Measurements from ENCODE around the gene ATG4B. TPM values are rescaled to one million over a fixed set of nuclear protein-coding genes. Genes with fewer than 3 reads are reported as not detected.

The ATG4B gene
- total and polyA plus RNA-seq, 4 donors: 53.8 to 124 (median 74.1) TPM

DNA sequence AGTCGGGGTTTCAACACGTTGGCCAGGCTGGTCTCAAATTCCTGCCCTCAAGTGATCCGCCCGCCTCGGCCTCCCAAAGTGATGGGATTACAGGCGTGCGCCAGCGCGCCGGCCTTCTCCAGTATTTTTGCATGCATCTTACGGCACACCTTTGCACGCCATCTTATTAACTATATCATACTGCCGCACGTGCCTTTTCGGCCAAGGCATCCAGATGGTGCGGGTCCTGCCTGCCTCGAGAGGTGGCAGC, 63.6 kb downstream of the ATG4B start:
- DNase-seq (ENCODE audit: low read depth in 4 of 6, low spot score in 6 of 6): no peak
- 1% methylated on average over 17 of the region's 17 CpGs for WGBS (ENCODE audit: insufficient coverage)
- H3K36me3 ChIP-seq (ENCODE audit: control insufficient read depth, insufficient read depth, low read length): peaks cover 14% of the 10 kb centered on the region
- H3K4me1 ChIP-seq (ENCODE audit: control insufficient read depth, insufficient read depth, low read length): peaks cover 22% of the 10 kb centered on the region
- H3K4me3 ChIP-seq (ENCODE audit: low read depth, low read length): peak overlapping the region; percentile 56
- H3K27ac ChIP-seq (ENCODE audit: low read depth, low read length): peak overlapping the region; percentile 6
- H3K27me3 ChIP-seq (ENCODE audit: control insufficient read depth, insufficient read depth, low read length): no peaks in the 10 kb centered on the region
- H3K9me3 ChIP-seq (ENCODE audit: control insufficient read depth, insufficient read depth, low read length): no peaks in the 10 kb centered on the region

DNA sequence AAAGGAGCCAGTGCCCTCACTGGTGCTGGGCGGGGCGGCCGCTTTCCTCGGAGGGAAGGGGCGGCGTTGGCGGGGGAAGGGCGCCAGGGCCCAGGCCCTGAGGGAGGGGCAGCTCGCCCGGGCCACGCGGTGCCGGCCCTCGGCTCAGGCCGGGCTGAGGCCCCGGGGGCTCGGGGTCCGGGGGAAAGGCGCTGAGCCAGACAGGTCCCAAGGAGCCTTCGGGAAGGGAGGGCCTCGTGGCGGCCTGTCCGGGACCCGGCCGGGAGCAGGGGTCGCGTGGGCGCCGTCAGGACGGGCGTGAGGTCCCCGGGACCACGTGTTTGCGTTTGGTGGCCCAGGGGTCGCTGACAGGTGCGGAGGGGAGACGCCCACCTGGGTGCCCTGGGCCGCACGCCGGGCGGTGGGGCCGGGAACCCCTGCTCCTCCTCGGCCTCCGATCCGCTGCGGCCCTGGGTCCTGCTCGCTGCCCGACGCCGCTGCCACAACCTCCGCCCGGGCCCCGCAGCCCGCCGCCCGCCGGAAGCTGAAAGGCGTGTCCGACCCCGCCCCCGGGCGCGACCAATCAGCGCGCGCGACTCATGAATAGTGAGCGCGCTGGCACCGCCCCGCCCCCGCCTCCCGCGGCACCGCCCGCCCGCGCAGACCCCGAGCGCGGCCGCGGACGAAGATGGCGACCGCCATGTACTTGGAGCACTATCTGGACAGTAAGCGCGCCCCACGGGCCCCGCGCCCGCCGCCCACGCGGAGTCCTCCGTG, 64.1 kb downstream of the ATG4B start, which contains the start of gene ING5:
TSS of gene ING5 (plus strand) at position 641 of the 756 bp plus-strand sequence. CDS start at position 668, 27 bp downstream.
- H3K36me3 ChIP-seq (ENCODE audit: control insufficient read depth, insufficient read depth, low read length): peaks cover 19% of the 10 kb centered on the region
- no peaks in the 10 kb centered on the region for H3K27me3 ChIP-seq (ENCODE audit: control insufficient read depth, insufficient read depth, low read length)
- H3K27ac ChIP-seq (ENCODE audit: low read depth, low read length): peak within 1 kb of the TSS; percentile 83
- DNase-seq (ENCODE audit: low read depth in 4 of 6, low spot score in 6 of 6): peak; percentile 68 to 98 (median 91)
- under 1% methylated on average over 96 of the region's 96 CpGs for WGBS (ENCODE audit: insufficient coverage)
- H3K4me3 ChIP-seq (ENCODE audit: low read depth, low read length): peak within 1 kb of the TSS; percentile 71
- H3K9me3 ChIP-seq (ENCODE audit: control insufficient read depth, insufficient read depth, low read length): peaks cover under 1% of the 10 kb centered on the region
- peaks cover 22% of the 10 kb centered on the region for H3K4me1 ChIP-seq (ENCODE audit: control insufficient read depth, insufficient read depth, low read length)

DNA sequence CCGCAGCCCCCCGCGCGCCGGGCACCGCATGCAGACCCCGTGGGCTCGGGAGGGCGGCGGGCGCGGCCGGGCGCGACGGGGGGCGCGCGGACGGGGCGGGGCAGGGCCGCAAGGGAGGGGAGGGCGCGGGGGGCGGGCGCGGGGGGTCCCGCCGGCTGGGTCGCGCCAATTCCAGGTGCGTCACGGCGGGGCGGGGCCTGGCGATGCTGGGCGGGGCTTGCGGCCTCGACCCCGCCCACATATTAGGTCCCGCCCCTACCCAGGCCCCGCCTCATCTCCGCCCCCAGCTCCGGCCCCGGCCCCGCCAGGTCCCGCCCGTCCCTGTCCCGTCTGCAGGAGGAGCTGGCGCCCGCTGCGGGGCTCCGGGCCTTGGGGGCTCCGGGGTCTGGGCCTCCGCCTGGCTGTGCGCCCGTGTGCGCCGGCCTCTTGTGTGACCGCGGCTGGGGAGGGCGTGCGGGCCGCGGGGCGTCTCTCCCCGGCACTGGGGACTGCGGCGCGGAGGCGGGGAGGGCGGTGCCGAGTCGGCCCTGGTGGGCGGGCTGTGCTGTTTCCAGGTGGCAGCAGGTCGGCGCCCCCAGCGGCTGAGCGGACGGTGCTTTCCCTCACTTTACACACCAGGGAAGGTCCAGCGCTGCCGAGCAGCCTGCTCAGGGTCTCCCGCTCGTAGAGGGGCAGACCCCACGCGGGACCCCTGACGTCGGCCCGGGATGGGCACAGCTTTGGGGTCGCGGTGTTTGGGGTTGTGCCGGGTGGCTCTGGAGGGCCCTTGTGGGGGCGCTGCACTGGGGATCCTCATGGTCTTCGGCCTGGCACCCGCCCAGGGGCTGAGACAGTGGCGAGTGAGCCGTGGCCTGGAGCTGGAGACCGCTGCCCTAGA, 64.9 kb downstream of the ATG4B start:
- peaks cover 2% of the 10 kb centered on the region for H3K9me3 ChIP-seq (ENCODE audit: control insufficient read depth, insufficient read depth, low read length)
- peaks cover 22% of the 10 kb centered on the region for H3K4me1 ChIP-seq (ENCODE audit: control insufficient read depth, insufficient read depth, low read length)
- peak overlapping the region; percentile 71 for H3K4me3 ChIP-seq (ENCODE audit: low read depth, low read length)
- no peaks in the 10 kb centered on the region for H3K27me3 ChIP-seq (ENCODE audit: control insufficient read depth, insufficient read depth, low read length)
- WGBS (ENCODE audit: insufficient coverage): under 1% methylated on average over 93 of the region's 98 CpGs
- DNase-seq (ENCODE audit: low read depth in 4 of 6, low spot score in 6 of 6): peak; percentile 40 to 94 (median 73)
- peaks cover 28% of the 10 kb centered on the region for H3K36me3 ChIP-seq (ENCODE audit: control insufficient read depth, insufficient read depth, low read length)
- H3K27ac ChIP-seq (ENCODE audit: low read depth, low read length): peak overlapping the region; percentile 82

DNA sequence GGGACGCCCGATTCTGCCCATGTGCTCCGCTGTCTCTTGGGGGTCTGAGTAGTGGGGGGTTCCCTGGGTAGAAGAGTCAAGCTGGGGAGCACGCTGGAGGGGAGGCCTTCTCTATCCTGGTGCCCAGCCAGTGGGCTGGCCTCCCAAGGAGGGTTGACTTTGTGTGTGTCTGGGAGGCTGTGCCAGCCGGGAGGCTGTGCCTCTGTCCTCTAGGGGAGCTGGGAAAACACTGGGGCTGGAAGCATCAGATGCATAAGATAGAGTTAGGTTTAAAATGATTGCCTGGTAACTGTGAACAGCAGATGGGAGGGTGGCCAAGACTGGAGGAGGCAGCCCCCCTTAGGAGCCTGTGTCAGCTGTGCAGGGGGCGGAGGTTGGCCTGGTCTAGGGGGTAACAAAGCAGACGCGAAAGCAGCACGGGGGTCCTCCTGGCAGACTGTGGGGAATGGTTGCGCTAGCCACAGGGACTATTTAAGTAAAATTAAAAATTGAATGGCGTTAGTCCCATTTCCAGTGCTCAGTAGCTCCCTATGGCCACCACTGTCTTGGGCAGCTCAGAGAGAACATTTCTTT, 65.6 kb downstream of the ATG4B start:
- peak overlapping the region; percentile 82 for H3K27ac ChIP-seq (ENCODE audit: low read depth, low read length)
- DNase-seq (ENCODE audit: low read depth in 4 of 6, low spot score in 6 of 6): peak; percentile 5 to 82 (median 32)
- H3K27me3 ChIP-seq (ENCODE audit: control insufficient read depth, insufficient read depth, low read length): no peaks in the 10 kb centered on the region

DNA sequence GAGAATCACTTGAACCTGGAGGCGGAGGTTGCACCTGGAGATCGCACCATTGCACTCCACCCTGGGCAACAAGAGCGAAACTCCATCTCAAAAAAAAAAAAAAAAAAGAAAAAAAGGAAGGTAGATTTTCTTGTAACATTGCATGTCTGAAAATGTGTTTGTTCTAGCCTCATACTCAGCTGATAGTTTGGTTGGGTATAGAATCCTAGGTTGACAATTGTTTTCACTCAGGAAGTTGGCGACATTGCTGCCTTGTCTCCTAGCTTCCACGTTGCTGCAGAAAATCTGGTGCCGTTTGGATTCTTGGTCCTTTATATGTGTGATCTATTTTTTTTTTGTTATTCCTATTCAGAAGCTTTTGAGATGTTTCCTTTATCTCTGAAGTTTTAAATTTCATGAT, 69.0 kb downstream of the ATG4B start:
- Histone ChIP-seq H3K9me3 (ENCODE audit: control insufficient read depth, insufficient read depth, low read length) (peaks cover 2% of the 10 kb centered on the region), H3K36me3 (ENCODE audit: control insufficient read depth, insufficient read depth, low read length) (peaks cover 68% of the 10 kb centered on the region), H3K27ac (ENCODE audit: low read depth, low read length) (no peak overlapping the region), H3K4me3 (ENCODE audit: low read depth, low read length) (no peak overlapping the region), H3K4me1 (ENCODE audit: control insufficient read depth, insufficient read depth, low read length) (peaks cover 12% of the 10 kb centered on the region), H3K27me3 (ENCODE audit: control insufficient read depth, insufficient read depth, low read length) (no peaks in the 10 kb centered on the region)
- no peak for DNase-seq (ENCODE audit: low read depth in 4 of 6, low spot score in 6 of 6)
- no CpG with 5 or more reads among the region's 6 CpGs for WGBS (ENCODE audit: insufficient coverage)

More for the DNA sequence above, 65.6 kb downstream of the ATG4B start:
- WGBS (ENCODE audit: insufficient coverage): 12% methylated on average over 8 of the region's 11 CpGs
- Histone ChIP-seq H3K4me3 (ENCODE audit: low read depth, low read length) (peak overlapping the region; percentile 71), H3K9me3 (ENCODE audit: control insufficient read depth, insufficient read depth, low read length) (peaks cover 2% of the 10 kb centered on the region), H3K4me1 (ENCODE audit: control insufficient read depth, insufficient read depth, low read length) (peaks cover 22% of the 10 kb centered on the region), H3K36me3 (ENCODE audit: control insufficient read depth, insufficient read depth, low read length) (peaks cover 35% of the 10 kb centered on the region)

DNA sequence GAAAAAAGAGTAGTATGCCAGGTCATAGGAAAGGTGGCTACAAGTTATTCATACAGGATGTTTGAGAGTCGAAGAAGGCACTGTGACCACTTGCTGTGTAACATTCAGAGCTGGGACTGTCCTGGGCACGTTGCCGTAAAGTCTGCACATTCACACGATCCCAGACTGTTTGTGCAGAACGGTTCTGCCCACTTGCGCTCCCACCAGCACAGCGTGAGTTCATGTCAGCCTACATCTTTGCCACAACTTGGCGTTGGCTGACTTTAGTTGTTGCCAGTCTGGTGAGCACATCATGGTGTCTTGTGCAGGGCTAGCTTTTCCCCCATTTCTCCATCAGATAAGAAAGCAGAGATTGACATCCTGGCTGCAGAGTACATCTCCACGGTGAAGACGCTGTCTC, 71.4 kb downstream of the ATG4B start:
- no peak overlapping the region for H3K4me3 ChIP-seq (ENCODE audit: low read depth, low read length)
- WGBS (ENCODE audit: insufficient coverage): 93% methylated on average over 10 of the region's 10 CpGs
- no peak overlapping the region for H3K27ac ChIP-seq (ENCODE audit: low read depth, low read length)
- H3K27me3 ChIP-seq (ENCODE audit: control insufficient read depth, insufficient read depth, low read length): no peaks in the 10 kb centered on the region
- peaks cover 4% of the 10 kb centered on the region for H3K9me3 ChIP-seq (ENCODE audit: control insufficient read depth, insufficient read depth, low read length)
- DNase-seq (ENCODE audit: low read depth in 4 of 6, low spot score in 6 of 6): no peak
- H3K36me3 ChIP-seq (ENCODE audit: control insufficient read depth, insufficient read depth, low read length): peaks cover 90% of the 10 kb centered on the region
- H3K4me1 ChIP-seq (ENCODE audit: control insufficient read depth, insufficient read depth, low read length): no peaks in the 10 kb centered on the region

DNA sequence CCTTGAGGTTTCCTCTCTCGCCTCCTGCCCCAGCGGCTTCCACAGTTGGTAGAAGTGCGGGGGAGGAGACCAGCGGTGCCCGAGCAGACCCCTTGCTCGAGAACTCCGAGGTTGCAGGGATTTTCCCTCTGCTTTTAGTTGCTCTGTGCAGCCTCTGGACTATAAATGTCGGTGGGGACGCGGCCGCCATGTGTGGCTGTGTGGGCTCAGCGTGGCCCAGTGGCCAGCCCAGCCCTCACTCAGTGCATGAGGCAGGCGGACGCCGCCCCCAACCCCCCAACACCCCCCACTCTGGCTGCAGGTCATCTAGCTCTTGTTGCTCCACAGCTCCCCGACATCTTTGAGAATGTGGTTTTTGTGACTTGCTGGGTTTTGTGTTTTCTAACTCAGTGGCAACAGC, 81.6 kb downstream of the ATG4B start:
- 91% methylated on average over 13 of the region's 16 CpGs for WGBS (ENCODE audit: insufficient coverage)
- Histone ChIP-seq H3K27me3 (ENCODE audit: control insufficient read depth, insufficient read depth, low read length) (no peaks in the 10 kb centered on the region), H3K36me3 (ENCODE audit: control insufficient read depth, insufficient read depth, low read length) (peaks cover 82% of the 10 kb centered on the region), H3K27ac (ENCODE audit: low read depth, low read length) (no peak overlapping the region), H3K4me3 (ENCODE audit: low read depth, low read length) (no peak overlapping the region), H3K9me3 (ENCODE audit: control insufficient read depth, insufficient read depth, low read length) (peaks cover 16% of the 10 kb centered on the region), H3K4me1 (ENCODE audit: control insufficient read depth, insufficient read depth, low read length) (no peaks in the 10 kb centered on the region)
- no peak for DNase-seq (ENCODE audit: low read depth in 4 of 6, low spot score in 6 of 6)

DNA sequence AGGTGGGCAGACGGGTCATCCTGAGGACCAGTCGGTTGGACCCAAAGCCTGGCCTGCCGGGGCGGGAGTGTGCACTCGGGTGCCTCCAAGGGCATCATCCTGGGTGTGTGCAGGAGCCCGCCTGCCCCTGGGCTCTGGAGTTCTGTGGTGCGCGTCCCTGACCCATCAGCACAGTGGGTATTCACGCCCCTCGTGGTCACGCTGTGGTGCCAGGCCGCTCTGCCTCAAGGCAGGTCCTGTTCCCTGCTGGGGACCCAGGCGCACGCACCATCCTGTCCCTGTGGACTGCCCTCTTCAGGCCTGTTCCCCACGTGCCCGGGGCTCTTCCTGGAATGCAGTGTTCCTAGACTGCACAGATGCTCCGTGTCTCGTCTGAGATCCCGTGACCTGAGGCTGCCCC, 82.6 kb downstream of the ATG4B start:
- WGBS (ENCODE audit: insufficient coverage): 96% methylated on average over 19 of the region's 19 CpGs

DNA sequence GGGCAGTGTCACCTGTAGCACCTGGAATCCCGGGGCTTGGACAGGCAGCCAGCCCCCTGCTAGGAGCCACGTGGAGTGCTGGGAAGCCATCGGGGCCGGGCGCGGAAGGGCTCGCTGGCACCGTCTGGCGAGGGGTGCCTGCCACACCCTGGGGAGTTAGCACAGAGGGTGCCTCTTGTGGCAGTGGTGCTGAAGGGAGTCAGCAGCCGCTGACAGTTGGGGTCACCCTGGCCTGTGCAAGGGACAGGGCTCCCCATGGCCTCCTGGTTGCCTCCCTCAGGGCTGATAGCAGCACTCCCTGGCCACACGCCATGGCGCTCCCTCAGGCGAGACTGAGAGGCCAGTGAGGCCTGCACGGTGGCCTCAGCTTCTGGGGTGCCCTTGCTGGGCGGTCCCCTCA, 83.1 kb downstream of the ATG4B start:
- H3K36me3 ChIP-seq (ENCODE audit: control insufficient read depth, insufficient read depth, low read length): peaks cover 90% of the 10 kb centered on the region
- no peak overlapping the region for H3K27ac ChIP-seq (ENCODE audit: low read depth, low read length)
- no peak overlapping the region for H3K4me3 ChIP-seq (ENCODE audit: low read depth, low read length)
- DNase-seq (ENCODE audit: low read depth in 4 of 6, low spot score in 6 of 6): no peak
- no peaks in the 10 kb centered on the region for H3K4me1 ChIP-seq (ENCODE audit: control insufficient read depth, insufficient read depth, low read length)
- 97% methylated on average over 15 of the region's 15 CpGs for WGBS (ENCODE audit: insufficient coverage)
- H3K27me3 ChIP-seq (ENCODE audit: control insufficient read depth, insufficient read depth, low read length): no peaks in the 10 kb centered on the region
- peaks cover 9% of the 10 kb centered on the region for H3K9me3 ChIP-seq (ENCODE audit: control insufficient read depth, insufficient read depth, low read length)

More for the DNA sequence above, 82.6 kb downstream of the ATG4B start:
- H3K9me3 ChIP-seq (ENCODE audit: control insufficient read depth, insufficient read depth, low read length): peaks cover 9% of the 10 kb centered on the region
- H3K4me3 ChIP-seq (ENCODE audit: low read depth, low read length): no peak overlapping the region
- H3K36me3 ChIP-seq (ENCODE audit: control insufficient read depth, insufficient read depth, low read length): peaks cover 87% of the 10 kb centered on the region
- no peak overlapping the region for H3K27ac ChIP-seq (ENCODE audit: low read depth, low read length)
- H3K4me1 ChIP-seq (ENCODE audit: control insufficient read depth, insufficient read depth, low read length): no peaks in the 10 kb centered on the region
- DNase-seq (ENCODE audit: low read depth in 4 of 6, low spot score in 6 of 6): no peak
- H3K27me3 ChIP-seq (ENCODE audit: control insufficient read depth, insufficient read depth, low read length): no peaks in the 10 kb centered on the region

Measured in spinal cord (tissue), 10 donors.